SK-N-SH treated with all-trans-retinoic acid at 6 μM for 48 hours (cell line): ENCODE measurements around the gene PHETA2.

ENCODE experiments used
- ARNTL ChIP-seq: fragments of 450-650 bp; formaldehyde crosslinking; IDR thresholded peaks from 2 replicates; pipeline ENCODE4 v1.5.0; 2020; ENCODE audit warnings: low read depth, mild to moderate bottlenecking, moderate library complexity, borderline replicate concordance
- ISL1 ChIP-seq: fragments of 250-450 bp; sonication (Bioruptor Pico); IDR thresholded peaks from 2 replicates; pipeline ENCODE4 v2.1.2; 2022; ENCODE audit warnings: mild to moderate bottlenecking, moderate library complexity
- PPARA ChIP-seq: fragments of 250-450 bp; sonication (Bioruptor Pico); IDR thresholded peaks from 2 replicates; pipeline ENCODE4 v1.5.0; 2020; ENCODE audit warnings: mild to moderate bottlenecking, borderline replicate concordance
- SNAI2 ChIP-seq: fragments of 250-450 bp; sonication (Bioruptor Pico); IDR thresholded peaks from 2 replicates; pipeline ENCODE4 v1.5.0; 2020; ENCODE audit warnings: mild to moderate bottlenecking, moderate library complexity
- TCF4 ChIP-seq: fragments of 250-450 bp; sonication (Bioruptor Pico); IDR thresholded peaks from 2 replicates; pipeline ENCODE4 v1.8.0; 2021; ENCODE audit warnings: mild to moderate bottlenecking, moderate library complexity, borderline replicate concordance
- ZFP30 ChIP-seq: fragments of 450-650 bp; formaldehyde crosslinking; IDR thresholded peaks from 2 replicates; pipeline ENCODE4 v1.5.0; 2022; ENCODE audit warnings: mild to moderate bottlenecking, moderate library complexity
- ZNF565 ChIP-seq: fragments of 450-650 bp; formaldehyde crosslinking; conservative IDR thresholded peaks from 2 replicates; pipeline ENCODE4 v1.5.0; 2020; ENCODE audit warnings: low read depth, mild to moderate bottlenecking, moderate library complexity
- ZNF70 ChIP-seq: fragments of 450-650 bp; formaldehyde crosslinking; IDR thresholded peaks from 2 replicates; pipeline ENCODE4 v1.5.0; 2020; ENCODE audit warnings: mild to moderate bottlenecking, moderate library complexity
- ZNF8 ChIP-seq: fragments of 450-650 bp; formaldehyde crosslinking; IDR thresholded peaks from 2 replicates; pipeline ENCODE4 v1.5.0; 2020; ENCODE audit warnings: mild to moderate bottlenecking, moderate library complexity
- TF ChIP-seq, protein P1 (sequence below): fragments of 250-450 bp; sonication (Bioruptor Pico); IDR thresholded peaks from 2 replicates; pipeline ENCODE4 v1.8.0; 2020; ENCODE audit warnings: mild to moderate bottlenecking, moderate library complexity, borderline replicate concordance
- TF ChIP-seq, protein P2 (sequence below): fragments of 250-450 bp; sonication (Bioruptor Pico); IDR thresholded peaks from 2 replicates; pipeline ENCODE4 v1.5.1; 2021; ENCODE audit warnings: mild to moderate bottlenecking, moderate library complexity
- TF ChIP-seq, protein P3 (sequence below): fragments of 250-450 bp; sonication (Bioruptor Pico); IDR thresholded peaks from 2 replicates; pipeline ENCODE4 v1.5.1; 2020; ENCODE audit warnings: low read depth, mild to moderate bottlenecking, moderate library complexity

DNA sequence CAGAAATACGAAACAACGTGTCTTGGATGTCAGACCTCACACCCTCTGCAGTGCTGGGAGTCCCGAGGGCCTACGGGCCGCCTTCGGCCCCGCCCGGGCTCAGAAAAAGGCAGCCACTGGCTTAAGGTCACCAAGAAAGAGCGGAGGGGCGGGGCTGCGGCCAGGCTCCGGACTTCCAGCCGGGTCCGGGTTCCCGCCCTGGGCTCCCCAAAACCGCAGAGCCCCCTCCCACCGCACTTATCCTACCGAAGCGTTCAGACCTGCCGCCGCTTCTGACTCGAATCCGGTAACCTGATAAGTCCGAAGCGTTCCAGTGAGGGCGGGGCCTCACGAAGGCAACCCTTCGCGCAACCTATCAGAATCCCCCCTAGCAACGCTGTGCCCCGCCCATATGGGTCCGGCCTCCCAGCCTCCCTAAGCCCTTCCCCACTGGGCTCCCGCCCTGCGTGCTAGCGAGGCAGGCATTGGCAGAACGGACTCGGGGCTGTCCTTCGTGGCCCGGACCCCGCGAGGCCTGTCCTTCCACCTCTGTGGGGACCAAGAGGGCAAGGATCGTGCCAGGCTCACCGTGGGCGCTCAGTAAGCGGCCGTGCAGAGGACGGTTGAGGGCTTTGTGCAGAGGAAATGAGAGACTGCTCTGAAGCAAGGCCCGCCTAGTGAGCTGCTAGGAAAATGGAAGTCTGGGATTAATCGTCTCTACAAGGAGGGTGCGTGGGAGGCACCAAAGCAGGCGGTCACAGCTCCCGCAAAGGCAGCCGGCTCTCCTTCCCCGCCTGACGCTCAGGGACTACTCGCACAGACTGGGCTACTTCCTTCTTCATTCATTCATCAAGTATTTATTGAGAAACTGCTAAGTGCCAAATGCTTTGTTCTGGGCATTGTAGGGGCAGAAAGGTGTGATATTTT lies 3.3 kb upstream of the PHETA2 start, which contains the start of gene NAGA:
- TF ChIP-seq ZNF70 (CRISPR knock-in tag) (no peak), SNAI2 (no peak), TCF4 (CRISPR knock-in tag) (no peak), ARNTL (CRISPR knock-in tag) (no peak), ZNF8 (CRISPR knock-in tag) (no peak), PPARA (CRISPR knock-in tag) (no peak), ISL1 (CRISPR knock-in tag) (no peak), ZFP30 (CRISPR knock-in tag) (no peak), ZNF565 (no peak)
- TF ChIP-seq, protein P1, sequence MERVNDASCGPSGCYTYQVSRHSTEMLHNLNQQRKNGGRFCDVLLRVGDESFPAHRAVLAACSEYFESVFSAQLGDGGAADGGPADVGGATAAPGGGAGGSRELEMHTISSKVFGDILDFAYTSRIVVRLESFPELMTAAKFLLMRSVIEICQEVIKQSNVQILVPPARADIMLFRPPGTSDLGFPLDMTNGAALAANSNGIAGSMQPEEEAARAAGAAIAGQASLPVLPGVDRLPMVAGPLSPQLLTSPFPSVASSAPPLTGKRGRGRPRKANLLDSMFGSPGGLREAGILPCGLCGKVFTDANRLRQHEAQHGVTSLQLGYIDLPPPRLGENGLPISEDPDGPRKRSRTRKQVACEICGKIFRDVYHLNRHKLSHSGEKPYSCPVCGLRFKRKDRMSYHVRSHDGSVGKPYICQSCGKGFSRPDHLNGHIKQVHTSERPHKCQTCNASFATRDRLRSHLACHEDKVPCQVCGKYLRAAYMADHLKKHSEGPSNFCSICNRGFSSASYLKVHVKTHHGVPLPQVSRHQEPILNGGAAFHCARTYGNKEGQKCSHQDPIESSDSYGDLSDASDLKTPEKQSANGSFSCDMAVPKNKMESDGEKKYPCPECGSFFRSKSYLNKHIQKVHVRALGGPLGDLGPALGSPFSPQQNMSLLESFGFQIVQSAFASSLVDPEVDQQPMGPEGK (CRISPR knock-in tag) = no peak
- TF ChIP-seq, protein P2, sequence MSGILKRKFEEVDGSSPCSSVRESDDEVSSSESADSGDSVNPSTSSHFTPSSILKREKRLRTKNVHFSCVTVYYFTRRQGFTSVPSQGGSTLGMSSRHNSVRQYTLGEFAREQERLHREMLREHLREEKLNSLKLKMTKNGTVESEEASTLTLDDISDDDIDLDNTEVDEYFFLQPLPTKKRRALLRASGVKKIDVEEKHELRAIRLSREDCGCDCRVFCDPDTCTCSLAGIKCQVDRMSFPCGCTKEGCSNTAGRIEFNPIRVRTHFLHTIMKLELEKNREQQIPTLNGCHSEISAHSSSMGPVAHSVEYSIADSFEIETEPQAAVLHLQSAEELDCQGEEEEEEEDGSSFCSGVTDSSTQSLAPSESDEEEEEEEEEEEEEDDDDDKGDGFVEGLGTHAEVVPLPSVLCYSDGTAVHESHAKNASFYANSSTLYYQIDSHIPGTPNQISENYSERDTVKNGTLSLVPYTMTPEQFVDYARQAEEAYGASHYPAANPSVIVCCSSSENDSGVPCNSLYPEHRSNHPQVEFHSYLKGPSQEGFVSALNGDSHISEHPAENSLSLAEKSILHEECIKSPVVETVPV (CRISPR knock-in tag) = no peak
- TF ChIP-seq, protein P3, sequence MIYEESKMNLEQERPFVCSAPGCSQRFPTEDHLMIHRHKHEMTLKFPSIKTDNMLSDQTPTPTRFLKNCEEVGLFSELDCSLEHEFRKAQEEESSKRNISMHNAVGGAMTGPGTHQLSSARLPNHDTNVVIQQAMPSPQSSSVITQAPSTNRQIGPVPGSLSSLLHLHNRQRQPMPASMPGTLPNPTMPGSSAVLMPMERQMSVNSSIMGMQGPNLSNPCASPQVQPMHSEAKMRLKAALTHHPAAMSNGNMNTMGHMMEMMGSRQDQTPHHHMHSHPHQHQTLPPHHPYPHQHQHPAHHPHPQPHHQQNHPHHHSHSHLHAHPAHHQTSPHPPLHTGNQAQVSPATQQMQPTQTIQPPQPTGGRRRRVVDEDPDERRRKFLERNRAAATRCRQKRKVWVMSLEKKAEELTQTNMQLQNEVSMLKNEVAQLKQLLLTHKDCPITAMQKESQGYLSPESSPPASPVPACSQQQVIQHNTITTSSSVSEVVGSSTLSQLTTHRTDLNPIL = no peak
